GM23338 (cell line): Measurements from ENCODE around the gene COL18A1. TPM values are rescaled to one million over a fixed set of nuclear protein-coding genes. Genes with fewer than 3 reads are reported as not detected.

ENCODE experiments used
- ATAC-seq: fragments of 200-7000 bp; cut with Tn5 transposase; 3 replicates; pipeline ENCODE4 v1.9.1; 2020
- DNase-seq: peaks from one replicate; pipeline ENCODE4 v3.0.0-alpha.2; 2015; ENCODE audit warnings: low spot score
- H2AFZ ChIP-seq: fragments of 200-600 bp; sonication (generic); 2 replicates; pipeline ENCODE4 v1.8.0; 2016; ENCODE audit warnings: antibody characterized with exemption, mild to moderate bottlenecking, moderate library complexity
- H3F3A ChIP-seq: fragments of 200-600 bp; sonication (generic); replicated peaks from 2 replicates; pipeline ENCODE4 v1.8.0; 2017; ENCODE audit warnings: antibody characterized with exemption, mixed run types, low read depth
- H3K27ac ChIP-seq: fragments of 200-600 bp; sonication (generic); 2 replicates; pipeline ENCODE4 v1.6.1; 2016; ENCODE audit warnings: low read depth
- H3K27me3 ChIP-seq: fragments of 200-600 bp; sonication (generic); 2 replicates; pipeline ENCODE4 v1.8.0; 2016; ENCODE audit warnings: mild to moderate bottlenecking, mixed run types, moderate library complexity; ENCODE audit not compliant: insufficient read depth
- H3K36me3 ChIP-seq: fragments of 200-600 bp; sonication (generic); 2 replicates; pipeline ENCODE4 v1.8.0; 2016; ENCODE audit warnings: mild to moderate bottlenecking; ENCODE audit not compliant: insufficient read depth
- H3K4me1 ChIP-seq: fragments of 200-600 bp; sonication (generic); 2 replicates; pipeline ENCODE4 v1.8.0; 2016; ENCODE audit warnings: mild to moderate bottlenecking, moderate library complexity; ENCODE audit not compliant: insufficient read depth
- H3K4me2 ChIP-seq: fragments of 200-600 bp; sonication (generic); 2 replicates; pipeline ENCODE4 v1.7.1; 2017; ENCODE audit warnings: mixed run types
- H3K4me3 ChIP-seq: fragments of 200-600 bp; sonication (generic); 2 replicates; pipeline ENCODE4 v1.6.1; 2016; ENCODE audit warnings: mixed run types
- H3K79me2 ChIP-seq: fragments of 200-600 bp; sonication (generic); replicated peaks from 2 replicates; pipeline ENCODE4 v1.8.0; 2017; ENCODE audit warnings: mild to moderate bottlenecking; ENCODE audit not compliant: insufficient read depth
- H3K9me2 ChIP-seq: fragments of 200-600 bp; sonication (generic); 2 replicates; pipeline ENCODE4 v1.8.0; 2017; ENCODE audit not compliant: insufficient read depth
- H4K20me1 ChIP-seq: fragments of 200-600 bp; sonication (generic); replicated peaks from 2 replicates; pipeline ENCODE4 v1.8.0; 2017; ENCODE audit warnings: mild to moderate bottlenecking; ENCODE audit not compliant: insufficient read depth
- H3K27ac Mint-ChIP-seq: 2 replicates; pipeline ENCODE4 v1.8.0; 2020; ENCODE audit warnings: inconsistent platforms, mild to moderate bottlenecking, moderate library complexity, mixed read lengths
- H3K27me3 Mint-ChIP-seq: 3 replicates; pipeline ENCODE4 v1.8.0; 2022; ENCODE audit warnings: low read depth, mild to moderate bottlenecking, moderate library complexity, mixed read lengths, inconsistent platforms; ENCODE audit not compliant: insufficient read depth, poor library complexity
- H3K36me3 Mint-ChIP-seq: 3 replicates; pipeline ENCODE4 v1.8.0; 2021; ENCODE audit warnings: low read depth, mild to moderate bottlenecking, inconsistent platforms, moderate library complexity, mixed read lengths
- H3K4me1 Mint-ChIP-seq: 3 replicates; pipeline ENCODE4 v1.8.0; 2020; ENCODE audit warnings: mild to moderate bottlenecking, inconsistent platforms, mixed read lengths
- H3K4me3 Mint-ChIP-seq: 3 replicates; pipeline ENCODE4 v1.8.0; 2021; ENCODE audit warnings: moderate library complexity, mild to moderate bottlenecking, inconsistent platforms, mixed read lengths
- H3K9me3 Mint-ChIP-seq: 3 replicates; pipeline ENCODE4 v1.8.0; 2020; ENCODE audit warnings: moderate library complexity, mild to moderate bottlenecking, inconsistent platforms, mixed read lengths
- EZH2 ChIP-seq: fragments of 200-600 bp; sonication (generic); IDR thresholded peaks from one replicate; pipeline ENCODE4 v1.8.0; 2017; ENCODE audit warnings: antibody characterized with exemption, mild to moderate bottlenecking, low read depth; ENCODE audit not compliant: unreplicated experiment
- NANOG ChIP-seq: IDR thresholded peaks from 2 replicates; pipeline ENCODE4 v1.6.1; 2016; ENCODE audit warnings: antibody characterized with exemption, borderline replicate concordance
- ZNF114 ChIP-seq: fragments of 250-450 bp; sonication (Bioruptor Pico); IDR thresholded peaks from 2 replicates; pipeline ENCODE4 v1.5.0; 2020; ENCODE audit warnings: mild to moderate bottlenecking, moderate library complexity
- ZNF462 ChIP-seq: fragments of 250-450 bp; sonication (Bioruptor Pico); IDR thresholded peaks from 2 replicates; pipeline ENCODE4 v1.5.0; 2020; ENCODE audit warnings: mild to moderate bottlenecking, moderate library complexity
- polyA plus RNA-seq: library from polyadenylated mRNA; unstranded; fragments of >200 nt; fragmentation: Nextera tagmentation; extraction: Ambion mirVana; gene quantifications from 2 replicates; pipeline ENCODE4 v1.2.1, GENCODE V29; 2016
- total RNA-seq: library from RNA; depleted of rRNA; stranded (reverse); fragments of >200 nt; shearing (Covaris generic); gene quantifications from 2 replicates; pipeline ENCODE4 v1.2.3, GENCODE V29; 2014
- TF ChIP-seq, protein P1 (sequence below), 2 experiments: fragments of 200-600 bp in 1 of 2; sonication (generic) in 1 of 2; conservative IDR thresholded peaks; 2 replicates each; pipeline versions ENCODE4 v1.5.1 to v1.6.1; 2016 to 2017; ENCODE audit warnings: antibody characterized with exemption in 2 of 2, low read depth in 2 of 2, mild to moderate bottlenecking in 2 of 2, moderate library complexity in 1 of 2

COL18A1 gene
- total and polyA plus RNA-seq, 2 experiments from 2014 or later = 38.4 to 430 TPM

DNA sequence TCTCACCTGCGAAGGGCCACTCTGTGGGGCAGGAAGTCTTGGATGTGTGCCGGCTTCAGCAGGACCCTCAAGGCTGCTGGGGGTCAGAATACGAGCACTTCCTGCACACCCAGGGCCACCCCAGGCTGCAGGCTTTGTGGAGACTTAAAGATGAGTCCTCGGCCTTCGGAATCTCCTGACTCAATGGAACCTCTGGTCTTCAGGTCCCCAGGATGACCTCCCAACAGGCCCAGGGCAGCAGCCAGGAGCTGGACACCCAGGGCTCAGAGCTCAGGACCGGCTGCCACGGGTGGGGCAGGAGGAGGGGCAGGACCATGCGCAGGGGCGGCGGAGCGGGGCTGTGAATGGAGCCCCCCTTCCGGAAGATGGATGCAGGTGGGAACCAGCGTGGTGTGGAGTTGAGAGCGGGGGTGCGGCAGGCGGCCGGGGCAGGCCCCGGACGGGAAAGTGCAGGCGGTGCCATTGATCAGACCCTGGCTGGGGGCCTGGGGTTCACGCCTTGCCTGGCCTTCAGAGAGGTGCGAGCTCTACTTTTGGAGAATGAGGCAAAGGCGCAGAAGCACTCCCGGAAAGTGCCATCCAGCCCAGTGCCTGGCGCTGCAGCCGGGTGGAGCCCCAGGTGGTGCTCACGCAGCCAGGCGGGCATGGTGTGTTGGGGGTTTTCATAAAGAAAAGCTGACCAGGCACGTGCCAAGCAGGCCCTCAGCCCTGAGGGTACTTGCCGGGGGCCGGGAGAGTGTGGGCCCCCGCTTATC lies 10.4 kb downstream of the COL18A1 start (continued):
- TF ChIP-seq, protein P1, sequence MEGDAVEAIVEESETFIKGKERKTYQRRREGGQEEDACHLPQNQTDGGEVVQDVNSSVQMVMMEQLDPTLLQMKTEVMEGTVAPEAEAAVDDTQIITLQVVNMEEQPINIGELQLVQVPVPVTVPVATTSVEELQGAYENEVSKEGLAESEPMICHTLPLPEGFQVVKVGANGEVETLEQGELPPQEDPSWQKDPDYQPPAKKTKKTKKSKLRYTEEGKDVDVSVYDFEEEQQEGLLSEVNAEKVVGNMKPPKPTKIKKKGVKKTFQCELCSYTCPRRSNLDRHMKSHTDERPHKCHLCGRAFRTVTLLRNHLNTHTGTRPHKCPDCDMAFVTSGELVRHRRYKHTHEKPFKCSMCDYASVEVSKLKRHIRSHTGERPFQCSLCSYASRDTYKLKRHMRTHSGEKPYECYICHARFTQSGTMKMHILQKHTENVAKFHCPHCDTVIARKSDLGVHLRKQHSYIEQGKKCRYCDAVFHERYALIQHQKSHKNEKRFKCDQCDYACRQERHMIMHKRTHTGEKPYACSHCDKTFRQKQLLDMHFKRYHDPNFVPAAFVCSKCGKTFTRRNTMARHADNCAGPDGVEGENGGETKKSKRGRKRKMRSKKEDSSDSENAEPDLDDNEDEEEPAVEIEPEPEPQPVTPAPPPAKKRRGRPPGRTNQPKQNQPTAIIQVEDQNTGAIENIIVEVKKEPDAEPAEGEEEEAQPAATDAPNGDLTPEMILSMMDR (conservative IDR thresholded peaks at IDR 0.05; ENCODE audit: low read depth in 2 of 2) = no peak
- no peak for TF ChIP-seq ZNF114 (CRISPR knock-in tag)
- TF ChIP-seq ZNF462 (CRISPR knock-in tag) = no peak

DNA sequence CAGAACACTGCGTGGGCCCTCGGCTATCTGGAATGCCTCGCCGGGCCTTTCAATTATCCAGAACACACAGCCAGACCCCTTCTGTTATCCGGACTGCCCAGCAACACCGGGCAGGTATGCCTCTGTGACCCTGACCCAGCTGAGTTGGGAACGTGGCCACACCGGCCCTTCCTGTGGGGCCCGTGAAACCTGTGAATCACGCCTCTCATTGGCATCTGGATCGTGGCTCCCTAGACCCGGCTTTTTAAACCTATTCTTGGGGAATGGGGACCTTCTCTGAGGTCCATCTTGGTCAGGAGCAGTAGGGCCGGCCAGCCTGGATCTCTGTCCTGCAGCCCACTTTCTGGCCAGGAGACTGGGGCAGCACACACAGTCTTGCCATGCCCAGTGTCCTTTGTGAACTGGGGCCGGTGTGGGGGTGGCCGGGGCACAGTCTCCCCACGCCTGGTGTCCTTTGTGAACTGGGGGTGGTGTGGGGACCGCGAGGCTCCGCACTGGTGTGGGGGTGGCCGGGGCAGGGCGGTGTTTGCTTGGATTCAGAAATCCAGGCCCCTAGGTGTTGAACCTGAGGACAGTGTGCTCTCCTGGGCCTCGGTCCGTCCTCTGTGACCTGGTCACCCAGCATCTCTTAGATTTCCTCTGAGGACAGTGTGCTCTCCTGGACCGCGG lies 11.1 kb downstream of the COL18A1 start:
- Histone ChIP-seq H3K36me3 (no peaks in the 10 kb centered on the region), H3K4me3 (peak overlapping the region; percentile 17; the same call in 1 of the 2 replicates), H2AFZ (no peak overlapping the region), H3K9me2 (no peaks in the 10 kb centered on the region), H3K4me2 (peak overlapping the region; percentile 66), H3K27ac (peak overlapping the region; percentile 13), H3K4me1 (peaks cover 49% of the 10 kb centered on the region), H3K27me3 (no peaks in the 10 kb centered on the region), H3F3A (0 out of 2 replicates have a peak, but pooled peaks cover 6% of the 10 kb centered on the region), H4K20me1 (peaks cover 58% of the 10 kb centered on the region), H3K79me2 (peaks cover 99% of the 10 kb centered on the region)
- H3K4me3 Mint-ChIP-seq = 0 out of 3 replicates have a peak overlapping the region, but pooled peaks have one; percentile 17
- H3K36me3 Mint-ChIP-seq = peaks cover 7% of the 10 kb centered on the region
- no peak for DNase-seq
- ATAC-seq = no peak
- peak overlapping the region; percentile 83; the same call in 1 of the 2 replicates for H3K27ac Mint-ChIP-seq
- peaks cover 64% of the 10 kb centered on the region for H3K4me1 Mint-ChIP-seq
- no peaks in the 10 kb centered on the region for H3K9me3 Mint-ChIP-seq
- peaks cover 17% of the 10 kb centered on the region for H3K27me3 Mint-ChIP-seq
- TF ChIP-seq ZNF462 (CRISPR knock-in tag) = no peak
- TF ChIP-seq NANOG = no peak
- no peak for TF ChIP-seq EZH2
